Hematopoietic multipotent progenitor cell treated with erythropoietin and hydrocortisone succinate and interleukin-3 and kit ligand, for 15 days (in vitro differentiated cells): ENCODE results near the gene FARP2.
A peak's percentile ranks its signal among the peaks of the same experiment; 100 is the strongest.
"Not testable (repeated sequence)": the region's sequence is repeated elsewhere in the genome, so short reads cannot be mapped to it uniquely, and the experiment has no call there.

Source experiments
- DNase-seq: peaks from one replicate; pipeline ENCODE4 v3.0.0-alpha.2; 2015; ENCODE audit warnings: low spot score

FARP2 gene

GRCh38 chr2:241364781-241365180 lies 8.7 kb downstream of the FARP2 start:
- no peak for DNase-seq

GRCh38 chr2:241366678-241367077 lies 10.6 kb downstream of the FARP2 start:
- no peak for DNase-seq

GRCh38 chr2:241368643-241369042 lies 12.6 kb downstream of the FARP2 start:
- no peak for DNase-seq

GRCh38 chr2:241372361-241372992 lies 16.4 kb downstream of the FARP2 start:
- DNase-seq = no peak

- no peak for DNase-seq
These were observed 17.4 kb downstream of the FARP2 start for GRCh38 chr2:241373446-241373845.

- DNase-seq = not testable (repeated sequence)
These were observed 17.8 kb downstream of the FARP2 start for GRCh38 chr2:241373906-241374305.

GRCh38 chr2:241375300-241375699 lies 19.2 kb downstream of the FARP2 start:
- DNase-seq = no peak

- no peak for DNase-seq
These were observed 20.7 kb downstream of the FARP2 start for GRCh38 chr2:241376808-241377207.

- DNase-seq = no peak
These were observed 22.7 kb downstream of the FARP2 start for GRCh38 chr2:241378816-241379215.

GRCh38 chr2:241379481-241380480 lies 23.7 kb downstream of the FARP2 start:
- no peak for DNase-seq

- no peak for DNase-seq
These were observed 25.8 kb downstream of the FARP2 start for GRCh38 chr2:241381872-241382271.

GRCh38 chr2:241385450-241385849 lies 29.4 kb downstream of the FARP2 start:
- not testable (repeated sequence) for DNase-seq

- DNase-seq = no peak
These were observed 30.4 kb downstream of the FARP2 start for GRCh38 chr2:241386519-241386918.

- DNase-seq = no peak
These were observed 33.6 kb downstream of the FARP2 start for GRCh38 chr2:241389697-241390096.

- DNase-seq = no peak
These were observed 34.5 kb downstream of the FARP2 start for GRCh38 chr2:241390301-241391206.

- peak; percentile 22 for DNase-seq
These were observed 36.0 kb downstream of the FARP2 start for GRCh38 chr2:241391892-241392665.

- not testable (repeated sequence) for DNase-seq
These were observed 36.7 kb downstream of the FARP2 start for GRCh38 chr2:241392753-241393152.

GRCh38 chr2:241393524-241394196 lies 37.6 kb downstream of the FARP2 start:
- DNase-seq = no peak

- not testable (repeated sequence) for DNase-seq
These were observed 40.7 kb downstream of the FARP2 start for GRCh38 chr2:241396809-241397208.
